GM18517 (cell line): ENCODE measurements around the gene SERTAD4.

ENCODE experiments used
- ATAC-seq: cut with Tn5 transposase; IDR thresholded peaks from one replicate; pipeline ENCODE4 v1.9.1; 2021; ENCODE audit warnings: mild to moderate bottlenecking, moderate library complexity; ENCODE audit not compliant: unreplicated experiment

SERTAD4 gene

GRCh38 chr1:210231846-210232510, 618 bp upstream of the SERTAD4 start:
- ATAC-seq = no peak

DNA sequence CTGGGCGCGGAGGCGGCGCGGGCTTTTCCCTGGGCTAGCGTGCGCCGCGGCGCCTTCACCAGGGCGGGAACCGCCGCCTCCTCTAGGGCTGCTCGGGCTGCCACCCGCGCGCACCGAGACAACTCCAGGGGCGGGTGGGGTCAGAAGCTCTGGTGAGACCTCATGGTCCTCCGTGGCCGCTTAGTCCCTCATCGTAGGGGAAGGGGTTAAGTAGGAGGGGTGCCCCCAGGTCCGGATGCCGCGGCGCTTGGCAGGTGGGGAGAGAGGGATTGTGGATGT, 559 bp downstream of the SERTAD4 start:
- ATAC-seq = no peak

GRCh38 chr1:210233495-210234328, 1.1 kb downstream of the SERTAD4 start:
- no peak for ATAC-seq

DNA sequence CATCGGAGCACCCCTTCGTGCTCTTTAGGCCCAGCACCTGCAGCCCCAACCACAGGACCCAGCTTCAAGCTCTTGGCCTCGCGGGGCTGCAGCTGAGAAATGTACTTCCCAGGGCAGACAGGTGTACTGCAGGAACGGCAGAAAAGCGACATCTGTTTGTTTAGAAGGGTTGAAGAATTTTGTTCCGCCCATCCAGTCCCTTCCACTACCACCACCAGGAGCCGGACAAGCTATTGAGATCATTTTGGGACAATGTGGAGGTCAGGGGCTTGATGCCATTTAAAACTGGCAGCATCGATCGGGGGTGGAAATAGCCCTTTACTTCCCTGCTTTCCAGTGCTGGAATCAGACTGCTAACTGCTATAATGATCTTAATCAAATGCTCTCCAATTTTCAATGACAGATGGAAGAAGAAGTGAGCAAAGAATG, 1.7 kb downstream of the SERTAD4 start:
- no peak for ATAC-seq

GRCh38 chr1:210235363-210236053, 2.9 kb downstream of the SERTAD4 start:
- no peak for ATAC-seq

DNA sequence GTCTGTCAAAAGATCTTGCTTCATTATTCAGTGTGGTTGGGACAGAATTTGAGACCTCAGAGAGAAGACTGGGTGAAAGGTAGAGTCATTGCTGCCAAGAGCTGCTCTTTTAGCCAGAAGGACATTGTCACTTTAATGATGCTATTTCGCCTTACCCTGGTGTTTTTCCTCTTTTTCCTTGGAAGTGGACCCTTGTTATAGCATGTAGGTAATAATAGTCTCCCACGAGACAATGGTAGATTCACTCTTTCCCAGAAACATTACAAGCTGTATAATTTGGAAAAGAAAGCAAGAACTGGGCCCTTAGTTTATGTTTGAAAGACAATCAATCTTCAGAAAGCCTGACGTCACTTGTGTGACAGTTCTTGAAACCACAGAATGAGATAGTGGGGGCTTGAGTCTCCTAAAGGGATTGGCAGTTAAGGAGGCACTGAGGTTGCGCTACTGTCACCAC, 3.8 kb downstream of the SERTAD4 start:
- no peak for ATAC-seq

GRCh38 chr1:210236840-210237409, 4.3 kb downstream of the SERTAD4 start:
- ATAC-seq = no peak

- ATAC-seq = no peak
Observed at GRCh38 chr1:210237479-210237878, 4.9 kb downstream of the SERTAD4 start.

GRCh38 chr1:210237981-210238380, 5.4 kb downstream of the SERTAD4 start:
- no peak for ATAC-seq

- ATAC-seq = no peak
Observed at GRCh38 chr1:210239349-210240111, 6.9 kb downstream of the SERTAD4 start.

GRCh38 chr1:210241121-210241520, 8.5 kb downstream of the SERTAD4 start:
- ATAC-seq = no peak

DNA sequence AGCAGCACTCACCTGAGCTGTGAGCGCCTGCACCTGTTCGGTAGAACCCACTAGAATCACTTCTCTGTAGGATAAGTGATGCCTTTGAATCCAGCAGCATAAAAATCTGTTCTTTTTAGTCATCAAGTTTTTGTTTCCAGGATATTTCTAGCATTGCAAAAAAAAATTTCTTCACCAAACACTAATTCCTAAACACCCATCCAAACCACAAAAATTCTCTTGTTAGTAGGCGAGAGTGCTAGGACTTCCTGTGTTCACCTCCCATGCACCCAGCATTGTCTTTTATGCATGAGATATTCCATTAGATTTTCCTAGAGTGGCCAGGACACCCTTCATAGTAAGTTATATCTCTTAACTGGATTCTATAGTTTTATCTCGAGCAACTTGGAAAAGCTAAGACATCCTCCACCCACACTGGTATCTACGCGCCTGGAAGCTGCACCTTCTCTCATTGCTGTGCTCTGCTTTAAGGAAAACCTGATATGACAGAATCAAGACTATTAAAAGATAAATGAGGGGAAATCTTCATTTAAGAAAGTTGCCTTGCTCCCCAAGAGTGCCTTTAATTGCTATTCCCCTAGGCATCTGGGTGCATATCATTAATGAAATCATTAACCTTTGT, 12.3 kb downstream of the SERTAD4 start:
- no peak for ATAC-seq

DNA sequence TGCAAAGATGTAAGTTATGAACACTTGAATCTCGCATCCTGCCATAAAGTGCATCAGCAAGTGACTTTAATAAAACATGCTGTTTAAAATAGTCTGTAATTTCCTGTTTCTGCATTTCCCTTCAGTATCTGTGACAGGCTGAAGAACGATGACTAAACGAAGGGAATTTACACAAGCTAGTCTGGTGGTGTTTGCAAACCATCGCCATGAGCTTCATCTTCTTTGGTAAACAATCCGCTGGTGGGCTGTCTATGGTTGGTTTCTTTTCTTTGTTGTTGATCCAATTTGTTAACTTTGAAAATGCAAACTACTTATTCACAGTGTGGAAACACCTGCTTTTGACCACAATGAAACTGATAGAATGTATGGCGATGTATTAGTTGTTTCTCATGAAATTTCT, 13.9 kb downstream of the SERTAD4 start:
- ATAC-seq = peak; percentile 54

- no peak for ATAC-seq
Observed at GRCh38 chr1:210248341-210248740, 15.7 kb downstream of the SERTAD4 start.

GRCh38 chr1:210250665-210250997, 18.0 kb downstream of the SERTAD4 start:
- ATAC-seq = no peak

GRCh38 chr1:210250998-210251679, 18.5 kb downstream of the SERTAD4 start:
- no peak for ATAC-seq

DNA sequence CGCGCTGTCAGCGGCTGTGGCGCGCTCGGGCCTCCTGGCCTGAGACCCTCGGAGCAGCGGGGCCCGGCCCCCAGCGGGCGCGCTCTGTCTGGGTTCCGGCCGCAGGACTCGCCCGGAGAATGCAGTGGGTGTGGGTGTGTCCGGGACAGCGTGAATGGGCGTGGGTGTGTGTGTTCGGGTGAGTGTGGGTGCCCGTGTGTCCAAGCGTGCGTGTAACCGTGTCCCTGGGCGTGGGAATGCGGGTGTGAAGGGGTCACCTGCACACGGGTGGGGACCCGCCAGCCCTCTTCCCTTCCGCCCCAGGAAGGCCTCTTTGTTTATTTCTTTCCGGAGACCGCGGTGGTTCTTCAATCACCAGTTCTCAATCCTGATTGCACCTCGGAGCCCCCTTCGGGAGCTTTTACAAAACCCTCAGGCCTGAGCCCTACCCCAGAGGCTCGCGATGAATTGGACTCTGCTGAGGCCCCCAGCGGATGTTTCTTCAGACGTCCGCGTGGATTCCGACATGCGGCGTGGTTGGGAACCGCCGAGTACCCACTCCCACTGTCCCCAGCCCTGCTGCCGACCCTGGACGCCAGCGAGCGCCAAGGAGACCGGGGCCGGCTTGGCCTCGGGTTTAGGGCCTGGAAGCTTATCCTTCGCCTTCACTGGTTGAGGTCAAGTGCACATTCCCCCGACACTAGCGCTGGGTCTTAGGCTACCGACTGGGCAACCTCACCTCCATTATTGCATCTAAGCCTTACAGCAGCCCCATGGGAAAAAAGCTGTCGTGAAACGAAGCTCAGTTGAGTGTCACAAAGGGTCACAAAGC, 19.3 kb downstream of the SERTAD4 start:
- no peak for ATAC-seq

GRCh38 chr1:210252621-210253051, 20.0 kb downstream of the SERTAD4 start:
- no peak for ATAC-seq

DNA sequence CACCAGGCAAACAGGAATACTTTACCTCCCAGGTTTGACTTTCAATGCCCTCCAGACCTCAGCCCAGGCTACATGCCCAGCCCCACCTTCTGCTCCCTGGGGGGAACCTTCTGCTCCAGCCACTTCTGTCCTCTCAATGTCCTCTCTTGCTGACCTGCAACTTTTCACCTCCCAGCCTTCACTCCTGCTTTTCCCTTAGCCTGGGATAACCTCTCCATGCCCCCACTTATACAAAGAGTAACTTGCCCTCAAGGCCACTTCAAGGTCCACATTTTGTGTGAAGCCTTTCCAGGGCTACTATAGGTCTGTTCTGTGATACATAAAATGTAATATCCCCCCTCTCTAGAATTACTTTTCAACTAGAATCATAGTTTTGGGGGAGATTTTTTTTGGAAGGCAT, 21.7 kb downstream of the SERTAD4 start:
- no peak for ATAC-seq
